Dedifferentiated amniotic fluid mesenchymal stem cell (primary cell): ENCODE results near the gene IDE.
A peak's percentile ranks its signal among the peaks of the same experiment; 100 is the strongest.

Experiments
- DNase-seq: peaks from one replicate; pipeline ENCODE4 v3.0.0-alpha.2; 2016; ENCODE audit errors: extremely low spot score

Gene IDE

DNA sequence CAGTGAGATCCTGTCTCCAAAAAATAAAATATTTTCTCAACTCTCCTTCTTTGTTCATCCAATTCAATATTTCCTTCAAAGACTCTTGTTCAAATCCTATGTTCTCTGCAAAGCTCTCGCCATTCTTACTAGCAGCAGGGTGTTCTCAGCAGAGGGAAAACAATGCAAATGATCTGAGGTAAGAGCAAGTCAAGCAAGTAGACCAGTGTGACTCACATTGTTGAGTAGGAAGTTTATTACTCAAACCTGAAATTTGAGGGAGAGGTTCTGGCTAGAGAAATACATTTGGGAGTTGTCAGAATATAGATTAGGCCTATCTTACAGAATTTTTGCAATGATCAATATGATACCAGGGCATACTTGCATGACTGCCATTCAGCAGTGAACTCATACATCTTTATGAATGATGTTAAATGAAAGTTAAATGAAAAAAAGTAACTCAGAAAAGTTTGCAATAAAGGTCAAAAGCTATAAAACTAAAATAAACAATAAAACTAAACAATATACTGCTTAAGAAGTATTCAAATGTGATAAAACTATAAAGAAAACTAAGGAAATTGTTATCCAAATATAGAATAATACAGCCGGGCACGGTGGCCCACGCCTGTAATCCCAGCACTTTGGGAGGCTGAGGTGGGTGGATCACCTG is 5.8 kb downstream of the IDE start:
- DNase-seq: peak; percentile 30

DNA sequence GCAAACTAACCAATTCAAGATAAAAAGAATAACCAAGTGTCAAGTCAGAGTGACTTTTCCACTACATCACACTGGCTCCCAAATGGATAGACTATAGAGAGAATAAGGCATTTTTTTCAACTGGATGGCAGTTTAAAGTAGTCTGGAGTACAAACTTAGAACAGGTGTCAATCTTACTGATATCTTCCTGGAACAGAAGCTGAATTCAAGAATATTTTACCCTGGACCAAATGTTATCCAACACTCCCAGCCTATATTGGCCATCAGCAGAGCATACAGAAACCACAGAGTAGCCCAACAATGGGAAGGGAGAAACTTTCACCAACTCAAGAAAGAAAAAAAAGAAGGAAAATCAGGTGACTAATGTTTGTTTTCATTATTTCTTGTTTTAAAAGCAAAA is 11.5 kb downstream of the IDE start:
- DNase-seq: peak; percentile 1

DNA sequence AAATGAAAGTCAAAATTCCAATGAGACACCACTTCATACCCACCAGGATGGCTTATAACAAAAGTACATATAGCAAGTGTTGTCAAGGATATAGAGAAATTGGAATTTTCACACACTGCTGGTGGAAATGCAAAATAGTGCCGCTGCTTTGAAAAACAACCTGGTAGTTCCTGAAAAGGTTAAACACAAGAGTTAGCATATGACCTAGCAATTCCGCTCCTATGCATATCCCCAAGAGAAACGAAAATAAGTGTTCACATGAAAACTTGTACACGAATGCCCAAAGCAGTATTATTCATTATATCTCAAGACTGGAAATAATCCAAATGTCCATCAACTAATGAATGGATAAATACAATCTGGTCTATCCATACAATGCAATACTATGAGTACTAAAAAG is 14.8 kb downstream of the IDE start:
- no peak for DNase-seq

DNA sequence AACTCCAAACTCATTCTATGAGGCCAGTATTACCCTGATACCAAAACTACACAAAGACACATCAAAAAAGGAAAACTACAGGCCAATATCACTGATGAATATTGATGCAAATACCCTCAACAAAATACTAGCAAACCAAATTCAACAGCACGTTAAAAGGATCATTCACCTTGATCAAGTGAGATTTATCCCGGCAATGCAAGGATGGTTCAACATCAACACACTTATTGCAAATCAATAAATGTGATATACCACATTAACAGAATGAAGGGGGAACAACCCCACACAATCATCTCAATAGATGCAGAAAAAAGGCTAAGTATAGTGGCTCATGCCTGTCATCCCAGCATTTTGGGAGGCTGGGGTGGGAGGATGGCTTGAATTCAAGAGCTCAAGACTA is 19.9 kb downstream of the IDE start:
- no peak for DNase-seq

DNA sequence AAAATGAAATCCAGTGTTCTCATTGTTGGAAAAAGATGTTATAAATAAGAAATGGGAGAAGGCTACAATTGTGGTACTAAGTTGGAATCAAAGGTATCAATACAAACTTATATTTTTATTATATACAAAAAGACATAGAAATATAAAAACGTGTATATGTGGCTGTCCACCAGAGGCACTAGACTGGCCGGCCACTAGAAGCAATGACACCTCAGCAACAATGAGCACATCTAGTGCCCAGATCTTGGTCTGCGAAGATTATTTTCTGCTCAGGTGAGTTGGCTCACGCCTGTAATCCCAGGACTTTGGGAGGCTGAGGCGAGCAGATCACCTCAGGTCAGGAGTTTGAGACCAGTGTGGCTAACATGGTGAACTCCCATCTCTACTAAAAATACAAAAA is 21.6 kb downstream of the IDE start:
- DNase-seq: no peak

DNA sequence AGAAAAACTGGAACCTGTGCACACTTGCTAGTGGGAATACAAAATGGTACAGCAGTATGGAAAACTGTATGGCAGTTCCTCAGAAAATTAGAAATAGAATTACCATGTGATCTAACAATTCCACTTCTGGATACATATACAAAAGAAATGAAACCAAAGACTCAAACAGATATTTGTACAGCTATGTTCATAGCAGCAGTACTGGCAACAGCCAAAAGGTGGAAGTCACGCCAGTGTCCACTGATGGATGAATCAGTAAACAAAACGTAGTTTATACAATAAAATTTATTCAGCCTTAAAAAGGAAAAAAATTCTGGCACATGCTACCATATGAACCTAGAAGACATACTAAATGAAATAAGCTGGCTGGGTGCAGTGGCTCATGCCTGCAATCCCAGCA is 23.0 kb downstream of the IDE start:
- DNase-seq: no peak

DNA sequence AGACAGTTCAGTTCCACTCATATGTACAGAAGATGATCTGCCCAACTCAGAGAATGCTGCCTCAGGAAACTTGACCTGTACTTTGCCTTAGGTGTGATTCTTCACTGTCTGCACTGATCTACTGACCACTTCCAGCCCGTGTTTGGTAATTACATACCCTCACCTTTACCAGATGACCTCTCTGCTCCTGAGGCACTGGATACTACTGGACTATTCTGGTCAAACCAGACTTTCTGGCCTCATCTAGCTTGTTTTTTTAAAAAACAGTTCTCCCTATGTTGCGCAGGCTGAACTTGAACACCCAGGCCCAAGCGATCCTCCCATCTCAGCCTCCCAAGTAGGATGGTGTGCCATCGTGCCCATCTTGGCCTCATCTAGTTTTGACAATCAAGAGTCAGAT is 26.2 kb downstream of the IDE start:
- DNase-seq: no peak

DNA sequence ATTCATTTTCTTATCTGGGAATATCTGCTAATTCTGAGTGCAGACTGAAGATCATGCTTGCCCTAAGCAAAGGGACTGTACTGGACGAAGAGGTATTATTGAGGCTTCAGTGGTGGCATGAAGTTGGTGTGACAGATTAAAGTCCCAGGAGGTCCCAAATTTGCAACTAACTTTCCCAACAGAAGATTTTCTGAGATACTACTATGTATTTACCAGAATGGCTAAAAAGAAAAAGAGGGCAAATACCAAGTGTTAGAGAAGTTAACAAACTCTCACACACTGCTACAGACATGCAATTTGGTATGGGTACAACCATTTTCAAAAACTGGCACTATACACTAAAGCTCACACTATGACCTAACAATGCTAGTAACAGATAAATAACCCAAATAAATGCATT is 28.3 kb downstream of the IDE start:
- no peak for DNase-seq

DNA sequence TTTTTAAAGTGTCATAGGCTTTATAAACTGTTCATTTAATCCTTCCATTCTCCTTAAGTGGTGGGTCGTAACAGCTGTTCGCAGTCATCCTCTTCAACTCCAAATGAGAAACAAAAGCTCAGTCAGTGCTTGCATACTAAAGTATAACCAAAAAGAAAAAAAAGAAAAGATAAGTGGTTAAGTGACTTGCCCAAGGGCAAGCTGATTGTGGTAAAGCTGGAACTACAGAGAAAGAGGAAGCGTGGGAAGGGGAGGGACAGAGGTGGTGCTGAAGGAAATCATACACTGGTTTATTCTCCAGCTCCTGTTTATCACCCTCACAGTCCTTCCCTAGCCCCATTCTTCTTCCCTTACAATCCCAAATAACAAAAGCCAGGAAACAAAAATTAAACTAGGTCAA is 29.6 kb downstream of the IDE start:
- DNase-seq: no peak

DNA sequence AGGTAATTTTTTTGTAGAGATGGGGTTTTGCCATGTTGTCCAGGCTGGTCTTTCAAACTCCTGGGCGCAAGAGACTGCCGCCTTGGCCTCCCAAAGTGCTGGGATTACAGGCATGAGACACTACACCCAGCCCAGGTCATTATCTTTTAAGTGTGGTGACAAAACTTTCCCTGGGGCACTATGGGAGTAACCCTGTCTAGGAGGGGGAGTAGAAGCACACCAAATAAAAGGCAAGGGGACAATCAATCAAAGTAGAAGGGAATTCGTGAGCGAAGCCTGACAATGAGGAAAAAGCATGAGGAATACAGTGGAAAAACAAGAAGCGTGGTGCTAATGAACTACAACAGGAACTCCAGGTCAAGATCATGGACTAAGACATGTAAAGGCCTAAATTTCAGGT is 31.4 kb downstream of the IDE start:
- DNase-seq: no peak

DNA sequence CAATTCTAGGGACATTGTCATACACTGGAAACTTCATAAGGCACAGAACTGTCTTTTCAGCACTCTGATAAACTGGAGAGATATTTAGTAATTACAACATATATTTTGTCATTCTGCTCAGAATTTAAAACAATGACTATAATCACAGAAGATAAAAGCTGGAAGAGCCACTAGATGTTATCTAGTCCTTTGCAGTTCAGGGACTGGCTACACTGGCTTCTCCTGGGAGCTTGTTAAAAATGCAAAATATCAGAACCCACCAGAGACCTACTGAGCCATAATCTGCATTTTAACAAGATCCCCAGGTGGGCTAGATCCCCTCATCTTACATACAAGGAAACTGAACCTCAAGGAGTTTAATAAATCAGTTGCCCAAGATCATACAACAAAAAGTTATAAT is 32.3 kb downstream of the IDE start:
- DNase-seq: no peak

DNA sequence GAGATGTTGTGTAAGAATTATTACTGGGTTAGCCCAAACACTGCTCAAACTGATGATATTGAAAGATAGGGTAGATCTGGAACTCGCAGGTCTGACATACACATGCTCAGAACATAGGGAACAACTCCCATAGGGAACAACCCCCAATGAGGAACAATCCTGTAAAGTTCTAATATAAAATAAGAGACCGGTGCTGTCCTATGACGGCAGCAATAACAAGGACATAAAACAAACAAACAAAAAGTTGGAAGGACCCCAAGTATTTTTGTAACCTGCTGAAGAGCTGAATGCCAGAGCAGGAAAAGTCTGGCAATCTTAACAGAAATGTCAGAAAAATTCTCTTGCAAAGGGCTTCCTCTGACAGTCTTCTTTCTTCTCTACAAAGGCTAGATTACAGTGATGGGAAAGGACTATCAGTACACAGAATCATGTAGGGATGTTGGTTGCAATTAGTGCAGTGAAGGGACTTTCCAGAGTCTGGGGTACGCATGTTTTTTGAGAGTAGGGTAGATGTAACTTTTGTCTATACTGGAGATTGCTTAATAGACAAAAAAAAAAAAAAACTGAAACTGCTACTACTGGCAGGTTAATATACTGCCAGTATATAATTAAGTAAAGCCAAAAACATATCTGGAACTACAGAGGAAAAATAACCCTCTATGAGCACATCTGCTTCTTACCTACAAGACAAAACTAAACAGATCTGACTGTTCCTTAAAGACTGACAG is 35.5 kb downstream of the IDE start:
- DNase-seq: no peak

DNA sequence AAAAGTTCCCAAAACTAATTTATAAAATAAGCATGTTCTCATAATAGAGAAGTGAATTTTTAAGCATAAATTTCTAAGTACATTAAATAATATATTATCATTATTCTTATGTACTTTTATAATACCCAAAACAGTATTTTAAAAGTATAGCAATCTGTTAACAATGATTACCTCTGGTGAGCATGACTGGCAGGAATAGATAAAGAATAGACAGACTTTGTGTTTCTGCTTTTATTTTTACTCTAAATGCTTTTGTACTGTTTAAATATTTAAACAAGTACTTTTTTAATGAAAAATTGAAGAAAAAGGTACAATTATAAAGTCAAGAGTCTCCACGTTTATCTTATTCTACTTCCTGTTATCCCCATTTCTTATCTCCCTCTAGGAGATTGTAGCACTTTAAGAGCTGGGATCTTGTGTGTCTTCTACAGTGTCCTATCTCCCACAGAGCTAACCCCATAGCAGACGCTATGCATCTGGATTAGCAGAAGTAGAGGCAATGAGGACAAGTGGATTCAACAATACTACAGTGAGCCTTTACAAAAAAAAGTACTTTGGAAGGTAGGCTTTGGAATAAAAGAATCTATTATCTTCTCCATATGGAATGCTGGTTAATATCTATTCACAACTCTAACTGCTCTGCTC is 42.9 kb downstream of the IDE start:
- DNase-seq: no peak

DNA sequence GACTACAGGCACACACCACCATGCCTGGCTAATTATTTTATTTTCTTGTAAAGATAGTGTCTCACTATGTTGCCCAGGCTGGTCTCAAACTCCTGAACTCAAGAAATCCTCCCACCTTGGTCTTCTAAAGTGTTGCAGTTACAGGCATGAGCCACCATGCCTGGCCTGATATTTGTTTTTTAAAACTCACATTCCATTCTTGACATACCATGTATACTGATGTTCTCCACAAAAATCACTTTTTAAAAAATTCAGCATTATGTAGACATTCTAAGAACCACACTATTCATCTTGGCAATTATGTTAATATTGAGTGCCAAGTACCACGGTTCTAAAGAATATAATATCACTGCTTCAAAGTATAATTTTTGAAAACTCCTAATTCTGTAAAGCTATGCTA is 43.5 kb downstream of the IDE start:
- DNase-seq: peak; percentile 20

DNA sequence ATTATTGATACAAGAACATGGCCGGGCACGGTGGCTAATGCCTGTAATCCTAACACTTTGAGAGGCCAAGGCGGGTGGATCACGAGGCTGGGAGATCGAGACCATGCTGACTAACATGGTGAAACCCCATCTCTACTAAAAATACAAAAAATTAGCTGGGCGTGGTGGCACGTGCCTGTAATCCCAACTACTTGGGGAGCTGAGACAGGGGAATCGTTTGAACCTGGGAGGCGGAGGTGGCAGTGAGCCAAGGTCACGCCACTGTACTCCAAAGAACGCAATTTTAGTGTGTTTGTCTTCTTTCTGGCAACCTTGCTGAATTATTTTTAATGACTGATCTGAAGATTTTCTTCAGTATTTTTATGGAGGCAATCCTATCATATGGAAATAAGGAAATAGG is 46.2 kb downstream of the IDE start:
- DNase-seq: no peak

DNA sequence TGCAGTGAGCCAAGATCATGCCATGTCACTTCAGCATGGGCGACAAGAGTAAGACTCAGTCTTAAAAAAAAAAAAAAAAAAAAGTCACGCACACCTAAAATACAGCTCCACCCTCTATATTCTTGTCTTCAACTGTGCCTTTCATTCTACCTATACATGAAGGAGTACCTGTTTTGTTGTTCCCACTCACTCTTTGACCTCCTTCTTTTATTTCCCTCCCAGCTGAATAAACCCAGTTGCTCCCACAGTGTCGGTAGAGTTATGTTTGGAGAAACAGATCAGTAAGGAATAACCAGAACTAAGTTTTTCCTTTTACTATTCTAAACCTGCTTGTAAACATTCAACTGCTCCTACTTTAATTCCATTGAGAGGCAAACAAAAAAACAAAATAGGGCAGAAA is 50.3 kb downstream of the IDE start:
- DNase-seq: no peak

DNA sequence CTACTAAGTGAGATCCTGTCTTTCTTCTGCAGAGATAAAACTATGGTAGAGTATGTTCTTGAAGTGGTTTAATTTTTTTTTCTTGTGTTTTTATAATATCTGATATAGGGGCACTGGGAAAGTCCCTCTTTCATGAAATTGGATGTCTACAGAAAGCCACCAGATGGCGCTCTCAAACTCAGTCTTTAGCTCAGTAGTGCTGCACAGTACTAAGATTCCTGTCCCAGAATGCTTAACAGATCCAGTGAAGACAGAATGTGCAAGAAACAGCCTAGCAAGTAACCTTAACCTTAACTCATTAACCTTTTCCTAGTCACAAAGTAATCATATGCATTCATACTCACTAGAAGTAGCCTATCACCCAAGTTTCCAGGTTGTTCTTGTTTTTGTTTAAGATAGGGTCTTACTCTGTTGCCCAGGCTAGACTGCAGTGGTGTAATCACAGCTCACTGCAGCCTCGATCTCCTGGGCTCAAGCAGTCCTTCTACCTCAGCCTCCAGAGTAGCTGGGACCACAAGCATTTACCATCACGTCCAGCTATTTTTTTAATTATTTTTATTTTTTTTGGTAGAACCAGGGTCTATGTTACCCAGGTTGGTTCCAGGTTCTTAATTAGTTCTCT is 56.7 kb downstream of the IDE start:
- DNase-seq: peak; percentile 83

DNA sequence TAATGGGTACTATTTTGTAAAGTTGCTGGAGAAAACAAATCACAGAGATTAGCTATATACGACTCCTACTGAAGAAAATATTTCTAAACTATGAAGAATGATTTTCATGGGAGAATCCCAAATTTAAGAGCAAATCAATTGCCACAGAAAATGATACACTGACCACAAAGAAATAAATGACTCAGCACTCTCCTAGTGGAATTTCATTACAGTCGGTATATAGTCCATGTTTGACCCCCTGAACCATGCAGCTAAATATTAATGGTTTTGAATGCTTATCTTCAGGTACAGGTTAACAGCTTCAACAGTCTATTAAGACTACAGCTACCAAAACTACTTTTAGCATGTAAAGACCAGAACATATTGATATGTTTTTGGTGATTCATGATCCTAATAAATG is 65.0 kb downstream of the IDE start:
- DNase-seq: no peak

DNA sequence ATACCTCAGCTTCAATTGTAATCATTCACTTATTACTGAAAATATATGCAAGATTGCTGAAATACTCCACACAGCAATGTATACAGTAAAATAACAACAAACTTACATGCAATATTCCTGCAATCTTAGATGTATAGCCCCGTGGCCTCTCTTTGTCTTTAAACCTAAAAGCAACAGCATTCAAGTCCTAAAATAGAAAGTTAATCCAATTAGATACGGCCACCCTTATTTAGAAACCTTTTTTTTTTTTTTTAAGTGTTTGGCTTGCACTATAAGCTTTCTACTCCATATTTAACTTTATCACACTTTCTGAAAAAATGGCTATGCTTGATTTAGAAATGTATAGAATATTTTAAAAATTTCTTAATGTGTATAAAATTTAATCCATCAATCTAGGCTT is 67.6 kb downstream of the IDE start:
- no peak for DNase-seq

DNA sequence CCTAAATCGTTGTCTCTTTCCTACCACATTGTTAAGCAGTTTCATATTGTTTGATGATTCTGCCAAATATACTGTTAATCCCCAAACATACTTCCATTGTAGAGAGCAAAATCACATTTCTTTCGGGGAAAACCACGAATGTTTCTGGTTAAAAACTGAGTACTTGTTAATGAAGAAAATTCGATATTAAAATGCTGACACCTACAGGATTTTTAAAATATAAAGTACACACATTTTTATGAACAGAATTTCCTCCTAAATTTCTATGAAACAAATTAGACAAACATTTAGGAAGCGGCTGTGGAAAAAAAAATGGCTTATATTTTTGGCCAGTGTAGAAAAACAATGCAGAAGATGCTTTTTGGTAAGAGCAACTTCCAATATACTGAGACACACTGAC is 68.8 kb downstream of the IDE start:
- no peak for DNase-seq

DNA sequence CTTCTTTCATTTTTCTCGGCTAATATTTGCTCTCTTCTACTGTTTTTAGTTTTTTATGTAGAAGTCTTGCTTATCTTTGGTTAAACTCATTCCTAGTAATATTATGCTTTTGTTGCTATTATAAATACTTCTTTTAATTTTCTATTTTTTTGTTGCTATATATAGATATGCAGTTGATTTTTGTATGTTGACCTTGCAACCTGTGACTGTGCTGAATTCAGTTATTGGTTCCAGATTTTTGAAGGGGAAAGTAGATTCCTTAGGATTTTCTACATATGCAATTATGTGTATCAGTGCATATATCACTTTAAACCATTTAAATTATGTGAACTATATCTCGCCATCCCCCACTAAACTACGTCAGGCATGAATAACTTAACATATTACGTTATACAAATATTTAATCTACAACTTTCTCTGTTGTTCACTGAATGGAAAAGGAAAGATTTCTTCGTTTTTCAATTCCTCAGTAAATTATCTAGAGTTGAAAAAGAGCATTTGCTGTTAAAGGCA is 71.5 kb downstream of the IDE start:
- DNase-seq: no peak

DNA sequence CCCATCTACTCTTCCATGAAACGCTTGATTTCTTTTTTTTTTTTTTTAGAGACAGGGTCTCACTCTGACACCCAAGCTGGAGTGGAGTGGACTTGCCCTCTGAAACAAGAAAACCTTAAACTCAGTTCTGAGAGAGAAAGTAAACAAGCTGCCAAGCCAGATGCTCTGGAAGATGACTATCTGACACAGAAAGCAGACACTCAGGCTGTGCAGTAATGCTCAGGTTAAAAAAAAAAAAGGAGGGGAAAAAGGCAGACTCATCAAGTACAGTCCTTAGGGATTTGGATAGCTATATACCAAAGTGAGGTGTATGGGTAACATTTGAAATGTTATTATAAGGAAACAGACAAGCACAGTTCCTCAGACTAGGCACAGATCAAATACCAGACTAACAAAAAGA is 80.5 kb downstream of the IDE start:
- DNase-seq: no peak

DNA sequence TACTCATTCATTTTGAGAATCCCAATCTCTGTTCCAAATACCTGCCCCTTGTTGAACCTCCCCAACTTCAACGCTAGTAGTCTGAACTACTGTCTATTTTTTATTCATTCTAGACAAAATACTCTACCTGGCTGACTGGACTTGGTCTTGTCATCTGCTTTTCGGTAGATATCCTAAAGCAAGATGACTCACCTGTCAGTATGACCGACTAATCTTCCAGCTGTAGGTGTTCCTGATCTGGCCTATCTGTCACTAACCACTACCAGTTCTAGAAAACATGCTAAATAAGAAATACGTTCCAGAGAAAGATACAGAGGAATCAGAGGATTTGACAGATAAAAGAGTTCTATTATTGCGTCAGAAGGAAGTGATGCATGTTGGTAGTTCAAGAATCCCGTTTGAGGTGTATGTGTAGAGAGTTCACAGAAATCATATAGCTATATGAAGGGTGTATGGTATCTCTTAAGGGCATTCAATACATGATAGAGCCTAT is 81.1 kb downstream of the IDE start:
- no peak for DNase-seq
